Liver (tissue), 9 donors: ENCODE results near the gene UGT1A10. TPM values are rescaled to one million over a fixed set of nuclear protein-coding genes. Genes with fewer than 3 reads are reported as not detected.
A peak's percentile ranks its signal among the peaks of the same experiment; 100 is the strongest.
"Not testable (repeated sequence)": the region's sequence is repeated elsewhere in the genome, so short reads cannot be mapped to it uniquely, and the experiment has no call there.

Source experiments
- DNase-seq: peaks from one replicate; pipeline ENCODE4 v3.0.0-alpha.2; 2017; ENCODE audit warnings: low spot score
- H3K27ac ChIP-seq, 2 donors: one replicate each; pipeline ENCODE4 v1.7.0; 2013; ENCODE audit warnings: inconsistent platforms in 2 of 2, low read length in 2 of 2, control low read depth in 1 of 2, low read depth in 1 of 2, mild to moderate bottlenecking in 1 of 2
- H3K27me3 ChIP-seq, 4 donors: one replicate each; pipeline versions ENCODE4 v1.6.1 to v1.7.0; 2013; ENCODE audit warnings: low read length in 3 of 4, inconsistent platforms in 1 of 4, mild to moderate bottlenecking in 1 of 4, moderate library complexity in 1 of 4; ENCODE audit not compliant: control insufficient read depth in 4 of 4, insufficient read depth in 4 of 4
- H3K36me3 ChIP-seq, 4 donors: one replicate each; pipeline versions ENCODE4 v1.6.1 to v1.7.0; 2013; ENCODE audit warnings: low read length in 3 of 4, mild to moderate bottlenecking in 3 of 4, low read depth in 1 of 4, moderate library complexity in 1 of 4; ENCODE audit not compliant: control insufficient read depth in 4 of 4, insufficient read depth in 3 of 4
- H3K4me1 ChIP-seq, 4 donors: one replicate each; pipeline versions ENCODE4 v1.6.1 to v1.7.0; 2013; ENCODE audit warnings: low read length in 3 of 4, mild to moderate bottlenecking in 3 of 4, moderate library complexity in 1 of 4; ENCODE audit not compliant: control insufficient read depth in 4 of 4, insufficient read depth in 4 of 4
- H3K4me3 ChIP-seq, 3 donors: one replicate each; pipeline versions ENCODE4 v1.6.1 to v1.7.0; 2013; ENCODE audit warnings: low read length in 3 of 3, control low read depth in 1 of 3, low read depth in 1 of 3, mild to moderate bottlenecking in 1 of 3
- H3K9ac ChIP-seq, 2 donors: one replicate each; pipeline ENCODE4 v1.7.0; 2013; ENCODE audit warnings: low read length in 2 of 2, mild to moderate bottlenecking in 2 of 2, moderate library complexity in 2 of 2, control low read depth in 1 of 2, low read depth in 1 of 2
- H3K9me3 ChIP-seq, 4 donors: one replicate each; pipeline versions ENCODE4 v1.6.1 to v1.7.0; 2013; ENCODE audit warnings: low read length in 3 of 4; ENCODE audit not compliant: control insufficient read depth in 4 of 4
- EGR1 ChIP-seq, 2 donors: IDR thresholded peaks; 2 replicates each; pipeline ENCODE4 v1.6.1; 2016 to 2018; ENCODE audit warnings: antibody characterized with exemption in 2 of 2, low read depth in 2 of 2
- FOXA1 ChIP-seq: IDR thresholded peaks from 2 replicates; pipeline ENCODE4 v1.6.1; 2016; ENCODE audit warnings: antibody characterized with exemption
- FOXA2 ChIP-seq: IDR thresholded peaks from 2 replicates; pipeline ENCODE4 v1.6.1; 2016; ENCODE audit warnings: antibody characterized with exemption
- GABPA ChIP-seq, 2 donors: IDR thresholded peaks in 1 of 2; conservative IDR thresholded peaks in 1 of 2; 2 replicates each; pipeline ENCODE4 v1.6.1; 2016; ENCODE audit warnings: antibody characterized with exemption in 2 of 2, mild to moderate bottlenecking in 1 of 2, moderate library complexity in 1 of 2
- HNF4A ChIP-seq, 2 donors: conservative IDR thresholded peaks; 2 replicates each; pipeline ENCODE4 v1.6.1; 2016; ENCODE audit warnings: antibody characterized with exemption in 2 of 2, mild to moderate bottlenecking in 2 of 2
- HNF4G ChIP-seq: IDR thresholded peaks from 2 replicates; pipeline ENCODE4 v1.6.1; 2016; ENCODE audit warnings: antibody characterized with exemption
- JUND ChIP-seq, 2 donors: IDR thresholded peaks; 2 replicates each; pipeline ENCODE4 v1.6.1; 2016; ENCODE audit warnings: antibody characterized with exemption in 2 of 2
- MAX ChIP-seq: IDR thresholded peaks from 2 replicates; pipeline ENCODE4 v1.6.1; 2016; ENCODE audit warnings: antibody characterized with exemption
- NR2F2 ChIP-seq: IDR thresholded peaks from 2 replicates; pipeline ENCODE4 v1.6.1; 2016; ENCODE audit warnings: antibody characterized with exemption
- RAD21 ChIP-seq, 2 donors: IDR thresholded peaks; 2 replicates each; pipeline ENCODE4 v1.6.1; 2016; ENCODE audit warnings: antibody characterized with exemption in 2 of 2, mild to moderate bottlenecking in 2 of 2
- REST ChIP-seq: IDR thresholded peaks from 2 replicates; pipeline ENCODE4 v1.6.1; 2016; ENCODE audit warnings: antibody characterized with exemption, mild to moderate bottlenecking
- RXRA ChIP-seq, 2 donors: IDR thresholded peaks; 2 replicates each; pipeline ENCODE4 v1.6.1; 2017 to 2018; ENCODE audit warnings: antibody characterized with exemption in 2 of 2, mild to moderate bottlenecking in 1 of 2
- SP1 ChIP-seq: IDR thresholded peaks from 2 replicates; pipeline ENCODE4 v1.6.1; 2018; ENCODE audit warnings: antibody characterized with exemption, mild to moderate bottlenecking
- TAF1 ChIP-seq: conservative IDR thresholded peaks from 2 replicates; pipeline ENCODE4 v1.6.1; 2016; ENCODE audit warnings: antibody characterized with exemption, mild to moderate bottlenecking
- YY1 ChIP-seq: IDR thresholded peaks from 2 replicates; pipeline ENCODE4 v1.6.1; 2016; ENCODE audit warnings: antibody characterized with exemption, mild to moderate bottlenecking
- ZBTB33 ChIP-seq: IDR thresholded peaks from 2 replicates; pipeline ENCODE4 v1.6.1; 2016; ENCODE audit warnings: antibody characterized with exemption
- WGBS: extraction: QIAGEN DNeasy Blood & Tissue Kit; methylation state at CpG from one replicate; pipeline ENCODE4 v1.1.7; 2013; 5-methylcytosine and 5-hydroxymethylcytosine counted together
- polyA plus RNA-seq, 2 donors: library from polyadenylated mRNA; stranded (reverse) in 1 of 2; unstranded in 1 of 2; fragments of 200-250 nt in 1 of 2; fragments of >200 nt in 1 of 2; fragmentation: Nextera tagmentation in 1 of 2; extraction: Ambion mirVana in 1 of 2; gene quantifications; one replicate each; pipeline versions ENCODE4 v1.2.1 to v1.2.3, GENCODE V29; 2013 to 2015
- total RNA-seq, 2 donors: library from RNA; depleted of rRNA; stranded (reverse); fragments of >200 nt; gene quantifications; one replicate each; pipeline ENCODE4 v1.2.3, GENCODE V29; 2014
- TF ChIP-seq, protein P1 (sequence below): IDR thresholded peaks from 2 replicates; pipeline ENCODE4 v1.6.1; 2016; ENCODE audit warnings: antibody characterized with exemption
- donor health status: healthy.
- donor health status: healthy.
- donor health status: healthy.
- donor health status: healthy.
- donor health status: healthy.

Gene UGT1A10
- total and polyA plus RNA-seq, 4 donors: 0.08 TPM; not detected in 2

- no peaks in the 10 kb centered on the region for H3K36me3 ChIP-seq
- TF ChIP-seq NR2F2: no peak
- no peak for TF ChIP-seq FOXA2
- peak in 1 of 2 donors; percentile 13 for TF ChIP-seq HNF4A (conservative IDR thresholded peaks at IDR 0.05)
- TF ChIP-seq YY1: no peak
- 71% methylated on average over 1 of the region's 1 CpG for WGBS
These were observed 18.8 kb downstream of the UGT1A10 start for GRCh38 chr2:233655043-233655442.

DNA sequence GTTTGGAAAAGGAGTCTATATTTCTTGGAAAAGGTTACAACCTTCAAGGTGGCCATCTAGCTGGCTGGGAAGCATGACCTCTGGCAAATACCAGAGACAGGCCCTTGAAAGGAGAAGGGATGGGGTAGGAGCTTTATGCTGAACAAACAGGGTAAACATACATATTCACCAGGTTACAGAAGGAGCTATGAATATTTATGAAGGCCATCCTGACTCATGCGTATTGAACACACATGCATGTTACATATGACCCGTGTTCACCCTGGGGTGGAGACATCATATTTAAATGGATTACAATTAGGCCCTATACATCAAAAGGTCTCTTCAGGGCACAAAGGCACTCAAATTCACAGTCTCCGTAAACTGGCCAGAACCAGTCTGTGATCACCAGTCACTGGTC is 19.7 kb downstream of the UGT1A10 start:
- H3K4me3 ChIP-seq, DNase-seq, H3K27ac ChIP-seq, H3K27me3 ChIP-seq, H3K36me3 ChIP-seq, H3K9ac ChIP-seq, H3K9me3 ChIP-seq: not testable (repeated sequence)
- WGBS: 96% methylated on average over 3 of the region's 3 CpGs
- peaks cover 0 to 17% (median 11%) of the 10 kb centered on the region in 4 donors for H3K4me1 ChIP-seq

More at GRCh38 chr2:233655043-233655442, 18.8 kb downstream of the UGT1A10 start:
- no peaks in the 10 kb centered on the region for H3K9me3 ChIP-seq
- H3K4me3 ChIP-seq: no peak overlapping the region
- no peak overlapping the region for H3K27ac ChIP-seq
- H3K27me3 ChIP-seq: no peaks in the 10 kb centered on the region
- no peak for DNase-seq
- no peak overlapping the region for H3K9ac ChIP-seq
- peaks cover 0 to 17% (median 11%) of the 10 kb centered on the region in 4 donors for H3K4me1 ChIP-seq

DNA sequence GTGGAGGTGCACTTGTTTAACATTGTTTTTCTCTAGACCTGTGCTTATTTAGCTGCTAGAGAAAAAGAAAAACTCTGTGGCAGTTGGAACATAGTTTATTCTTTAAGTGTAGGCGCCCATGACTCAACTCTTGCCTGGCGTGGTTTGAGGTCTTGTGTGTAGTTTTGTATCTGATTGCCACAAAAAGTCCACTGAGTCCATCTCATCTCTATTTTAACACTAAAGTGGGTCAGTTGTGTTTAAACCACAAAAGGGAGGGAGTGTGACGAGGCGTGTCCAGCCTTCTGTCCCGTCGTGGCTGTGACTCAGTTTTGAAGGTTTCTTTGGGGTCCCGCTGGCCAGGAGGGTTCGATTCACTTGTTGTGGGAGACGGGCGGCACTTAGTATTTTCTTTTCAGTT is 20.2 kb downstream of the UGT1A10 start:
- Histone ChIP-seq H3K4me3 (no peak overlapping the region), H3K27me3 (no peaks in the 10 kb centered on the region), H3K4me1 (peaks cover 0 to 21% (median 14%) of the 10 kb centered on the region in 4 donors), H3K36me3 (no peaks in the 10 kb centered on the region), H3K9me3 (no peaks in the 10 kb centered on the region), H3K9ac (no peak overlapping the region), H3K27ac (no peak overlapping the region)
- DNase-seq: no peak
- whole genome bisulfite sequencing: 91% methylated on average over 10 of the region's 10 CpGs
- TF ChIP-seq GABPA (IDR thresholded peaks at IDR 0.05 in 1 of 2, conservative IDR thresholded peaks at IDR 0.05 in 1 of 2): no peak
- TF ChIP-seq FOXA2: no peak
- no peak for TF ChIP-seq TAF1
- no peak for TF ChIP-seq MAX
- TF ChIP-seq YY1: no peak
- no peak for TF ChIP-seq SP1
- TF ChIP-seq NR2F2: no peak
- no peak for TF ChIP-seq RAD21 (IDR thresholded peaks at IDR 0.05)
- no peak for TF ChIP-seq JUND (IDR thresholded peaks at IDR 0.05)
- TF ChIP-seq REST: no peak

GRCh38 chr2:233658610-233659009 is 22.4 kb downstream of the UGT1A10 start:
- Histone ChIP-seq H3K27me3 (no peaks in the 10 kb centered on the region), H3K36me3 (no peaks in the 10 kb centered on the region), H3K4me1 (peaks cover 0 to 27% (median 14%) of the 10 kb centered on the region in 4 donors), H3K9me3 (no peaks in the 10 kb centered on the region), H3K9ac (no peak overlapping the region), H3K27ac (no peak overlapping the region), H3K4me3 (no peak overlapping the region)
- no peak for DNase-seq
- TF ChIP-seq TAF1: no peak
- no peak for TF ChIP-seq FOXA2
- no peak for TF ChIP-seq EGR1 (IDR thresholded peaks at IDR 0.05; ENCODE audit: low read depth in 2 of 2)
- no peak for TF ChIP-seq MAX
- TF ChIP-seq NR2F2: no peak
- peak; percentile 19 for TF ChIP-seq ZBTB33
- TF ChIP-seq HNF4G: peak; percentile 68
- TF ChIP-seq RXRA (IDR thresholded peaks at IDR 0.05): no peak
- TF ChIP-seq RAD21 (IDR thresholded peaks at IDR 0.05): no peak
- peak; percentile 52 for TF ChIP-seq SP1
- TF ChIP-seq JUND (IDR thresholded peaks at IDR 0.05): no peak
- TF ChIP-seq, protein P1, sequence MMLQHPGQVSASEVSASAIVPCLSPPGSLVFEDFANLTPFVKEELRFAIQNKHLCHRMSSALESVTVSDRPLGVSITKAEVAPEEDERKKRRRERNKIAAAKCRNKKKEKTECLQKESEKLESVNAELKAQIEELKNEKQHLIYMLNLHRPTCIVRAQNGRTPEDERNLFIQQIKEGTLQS: no peak
- TF ChIP-seq FOXA1: no peak
- TF ChIP-seq YY1: no peak
